HEK293 (cell line): Measurements from ENCODE around the gene SFT2D2.

ENCODE experiments used
- CTCF ChIA-PET: fragments of 350-600 bp; formaldehyde crosslinking; extraction: SDS; loops from one replicate; lab custom pipeline; 2021; ENCODE audit warnings: antibody characterized with exemption; lab: Yijun Ruan, JAX
- POLR2A ChIA-PET: fragments of 300-600 bp; formaldehyde crosslinking; extraction: SDS; loops from one replicate; lab custom pipeline; 2020; ENCODE audit warnings: antibody characterized with exemption, inconsistent platforms; lab: Yijun Ruan, JAX
- H3K27ac ChIP-seq: fragments of 200-500 bp; sonication (Bioruptor generic); 2 replicates; pipeline ENCODE4 v1.5.1; 2014; ENCODE audit warnings: low read depth, low read length, control low read depth, inconsistent platforms; ENCODE audit errors: extremely low read depth
- H3K36me3 ChIP-seq, 2 experiments: fragments of 200-500 bp in 1 of 2; sonication (Bioruptor generic) in 1 of 2; 1 replicate in 1 of 2; 2 replicates in 1 of 2; pipeline ENCODE4 v1.5.1; 2014 to 2017; ENCODE audit warnings: inconsistent platforms in 2 of 2, low read length in 2 of 2; ENCODE audit not compliant: control insufficient read depth in 2 of 2, insufficient read depth in 1 of 2
- H3K4me1 ChIP-seq: fragments of 200-500 bp; sonication (Bioruptor generic); 2 replicates; pipeline ENCODE4 v1.5.1; 2014; ENCODE audit warnings: mild to moderate bottlenecking, low read length, inconsistent platforms; ENCODE audit not compliant: control insufficient read depth, insufficient read depth
- H3K4me3 ChIP-seq: 2 replicates; pipeline ENCODE4 v1.5.1; 2011; ENCODE audit warnings: low read depth, mild to moderate bottlenecking, control low read depth, low read length, moderate library complexity
- H3K9me3 ChIP-seq: fragments of 200-500 bp; sonication (Bioruptor generic); 2 replicates; pipeline ENCODE4 v1.5.1; 2014; ENCODE audit warnings: low read depth, low read length, inconsistent platforms; ENCODE audit not compliant: control insufficient read depth, insufficient read depth
- FEZF1 ChIP-seq: fragments of 450-650 bp; formaldehyde crosslinking; IDR thresholded peaks from 2 replicates; pipeline ENCODE4 v1.5.1; 2016; ENCODE audit warnings: missing biosample characterization, missing genetic modification characterization
- MZF1 ChIP-seq: fragments of 450-650 bp; formaldehyde crosslinking; IDR thresholded peaks from 2 replicates; pipeline ENCODE4 v1.5.1; 2017; ENCODE audit warnings: missing biosample characterization, missing genetic modification characterization, borderline replicate concordance
- OSR2 ChIP-seq: fragments of 450-650 bp; formaldehyde crosslinking; IDR thresholded peaks from 2 replicates; pipeline ENCODE4 v1.5.1; 2016; ENCODE audit warnings: missing biosample characterization, missing genetic modification characterization
- ZNF133 ChIP-seq: fragments of 450-650 bp; formaldehyde crosslinking; IDR thresholded peaks from 2 replicates; pipeline ENCODE4 v1.5.1; 2016; ENCODE audit warnings: missing biosample characterization, missing genetic modification characterization
- ZXDB ChIP-seq: fragments of 450-650 bp; formaldehyde crosslinking; IDR thresholded peaks from 2 replicates; pipeline ENCODE4 v1.5.1; 2016; ENCODE audit warnings: missing biosample characterization, missing genetic modification characterization
- TF ChIP-seq, protein P1 (sequence below): fragments of 450-650 bp; formaldehyde crosslinking; IDR thresholded peaks from 2 replicates; pipeline ENCODE4 v1.5.1; 2016; ENCODE audit warnings: missing biosample characterization, missing genetic modification characterization
- TF ChIP-seq, protein P2 (sequence below): fragments of 450-650 bp; IDR thresholded peaks from 2 replicates; pipeline ENCODE4 v1.5.1; 2018; ENCODE audit warnings: missing biosample characterization, missing genetic modification characterization
- TF ChIP-seq, protein P3 (sequence below): fragments of 450-650 bp; formaldehyde crosslinking; conservative IDR thresholded peaks from 2 replicates; pipeline ENCODE4 v1.5.1; 2016; ENCODE audit warnings: low read depth, missing biosample characterization, missing genetic modification characterization
- TF ChIP-seq, protein P4 (sequence below): fragments of 450-650 bp; formaldehyde crosslinking; IDR thresholded peaks from 2 replicates; pipeline ENCODE4 v1.5.1; 2017; ENCODE audit warnings: missing biosample characterization, missing genetic modification characterization

SFT2D2 gene

DNA sequence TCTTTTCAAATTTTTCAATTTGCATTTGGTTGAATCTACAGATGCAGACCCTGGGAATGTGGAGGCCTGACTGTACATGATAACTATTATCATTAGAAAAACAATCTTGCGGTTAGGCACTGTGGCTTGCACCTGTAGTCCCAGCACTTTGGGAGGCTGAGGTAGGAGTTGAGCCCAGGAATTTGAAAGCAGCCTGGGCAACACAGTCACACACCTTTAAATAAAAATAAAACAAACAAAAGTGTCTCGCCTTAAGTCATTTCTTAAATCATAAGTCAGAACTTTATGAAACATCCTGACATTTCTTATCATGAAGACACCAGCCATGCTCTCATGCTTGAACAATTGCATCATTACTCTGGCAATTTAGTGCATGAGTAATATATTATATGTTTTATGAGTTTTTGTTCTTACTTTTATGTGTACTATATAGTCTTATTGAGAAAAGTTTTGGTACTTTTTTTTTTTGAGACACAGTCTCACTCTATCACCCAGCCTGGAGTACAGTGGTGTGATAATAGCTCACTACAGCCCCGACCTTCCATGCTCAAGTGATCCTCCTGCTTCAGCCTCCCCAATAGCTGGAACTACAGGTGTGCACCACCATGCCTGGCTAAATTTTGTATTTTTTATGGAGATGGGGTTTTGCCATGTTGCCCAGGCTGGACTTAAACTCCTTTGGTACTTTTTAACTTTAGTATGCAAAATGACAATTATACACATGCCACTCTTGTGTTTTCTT, 62.7 kb downstream of the SFT2D2 start (continued):
- TF ChIP-seq, protein P1, sequence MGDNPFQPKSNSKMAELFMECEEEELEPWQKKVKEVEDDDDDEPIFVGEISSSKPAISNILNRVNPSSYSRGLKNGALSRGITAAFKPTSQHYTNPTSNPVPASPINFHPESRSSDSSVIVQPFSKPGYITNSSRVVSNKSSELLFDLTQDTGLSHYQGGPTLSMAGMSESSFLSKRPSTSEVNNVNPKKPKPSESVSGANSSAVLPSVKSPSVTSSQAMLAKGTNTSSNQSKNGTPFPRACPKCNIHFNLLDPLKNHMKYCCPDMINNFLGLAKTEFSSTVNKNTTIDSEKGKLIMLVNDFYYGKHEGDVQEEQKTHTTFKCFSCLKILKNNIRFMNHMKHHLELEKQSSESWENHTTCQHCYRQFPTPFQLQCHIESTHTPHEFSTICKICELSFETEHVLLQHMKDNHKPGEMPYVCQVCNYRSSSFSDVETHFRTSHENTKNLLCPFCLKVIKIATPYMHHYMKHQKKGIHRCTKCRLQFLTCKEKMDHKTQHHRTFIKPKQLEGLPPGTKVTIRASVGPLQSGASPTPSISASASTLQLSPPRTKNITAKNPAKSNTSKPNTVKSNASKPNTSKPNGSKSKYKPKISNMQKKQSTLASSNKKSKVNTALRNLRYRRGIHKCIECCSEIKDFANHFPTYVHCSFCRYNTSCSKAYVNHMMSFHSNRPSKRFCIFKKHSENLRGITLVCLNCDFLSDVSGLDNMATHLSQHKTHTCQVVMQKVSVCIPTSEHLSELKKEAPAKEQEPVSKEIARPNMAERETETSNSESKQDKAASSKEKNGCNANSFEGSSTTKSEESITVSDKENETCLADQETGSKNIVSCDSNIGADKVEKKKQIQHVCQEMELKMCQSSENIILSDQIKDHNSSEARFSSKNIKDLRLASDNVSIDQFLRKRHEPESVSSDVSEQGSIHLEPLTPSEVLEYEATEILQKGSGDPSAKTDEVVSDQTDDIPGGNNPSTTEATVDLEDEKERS (tag by site-specific recombination) = no peak
- TF ChIP-seq FEZF1 (tag by site-specific recombination) = 0 out of 2 replicates have a peak, but pooled peaks have one; percentile 4
- TF ChIP-seq ZXDB (tag by site-specific recombination) = 0 out of 2 replicates have a peak, but pooled peaks have one; percentile 44

DNA sequence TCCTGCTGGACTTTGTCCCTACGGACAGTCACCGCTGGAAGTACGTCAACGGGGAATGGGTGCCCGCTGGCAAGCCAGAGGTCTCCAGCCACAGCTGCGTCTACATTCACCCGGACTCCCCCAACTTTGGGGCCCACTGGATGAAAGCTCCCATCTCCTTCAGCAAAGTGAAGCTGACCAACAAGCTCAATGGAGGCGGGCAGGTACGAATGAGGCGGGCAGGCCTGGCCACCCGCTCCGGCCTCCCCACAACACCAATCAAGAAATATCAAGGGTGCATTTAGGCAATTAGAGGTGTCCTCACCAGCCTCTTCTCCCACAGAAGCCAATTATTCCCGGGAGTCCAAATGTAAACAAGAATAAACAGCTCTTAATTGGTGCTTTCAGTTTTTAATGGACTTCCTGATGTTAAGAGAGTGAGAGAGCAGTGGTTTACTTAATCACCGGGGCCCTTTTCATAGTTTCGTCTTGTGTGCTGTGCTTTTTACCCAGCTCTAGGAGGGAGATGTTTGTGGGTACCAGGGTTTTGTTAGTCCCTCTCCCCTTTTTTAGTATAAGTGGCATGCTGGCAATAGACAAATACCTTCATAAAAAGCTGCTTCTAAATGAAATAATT, 65.5 kb downstream of the SFT2D2 start:
- CTCF ChIA-PET = interaction anchor here (0.6 to 1.3 kb wide), 3 partner anchors 28 to 150 kb away, joined by 3 to 6 read pairs (median 5); no protein-coding TSS in a partner anchor
- TF ChIP-seq MZF1 (tag by site-specific recombination) (no peak), ZNF133 (peak; percentile 54), OSR2 (peak; percentile 56; the same call in 1 of the 2 replicates)
- TF ChIP-seq, protein P2, sequence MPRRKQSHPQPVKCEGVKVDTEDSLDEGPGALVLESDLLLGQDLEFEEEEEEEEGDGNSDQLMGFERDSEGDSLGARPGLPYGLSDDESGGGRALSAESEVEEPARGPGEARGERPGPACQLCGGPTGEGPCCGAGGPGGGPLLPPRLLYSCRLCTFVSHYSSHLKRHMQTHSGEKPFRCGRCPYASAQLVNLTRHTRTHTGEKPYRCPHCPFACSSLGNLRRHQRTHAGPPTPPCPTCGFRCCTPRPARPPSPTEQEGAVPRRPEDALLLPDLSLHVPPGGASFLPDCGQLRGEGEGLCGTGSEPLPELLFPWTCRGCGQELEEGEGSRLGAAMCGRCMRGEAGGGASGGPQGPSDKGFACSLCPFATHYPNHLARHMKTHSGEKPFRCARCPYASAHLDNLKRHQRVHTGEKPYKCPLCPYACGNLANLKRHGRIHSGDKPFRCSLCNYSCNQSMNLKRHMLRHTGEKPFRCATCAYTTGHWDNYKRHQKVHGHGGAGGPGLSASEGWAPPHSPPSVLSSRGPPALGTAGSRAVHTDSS (tag by site-specific recombination) = no peak
- TF ChIP-seq, protein P3, sequence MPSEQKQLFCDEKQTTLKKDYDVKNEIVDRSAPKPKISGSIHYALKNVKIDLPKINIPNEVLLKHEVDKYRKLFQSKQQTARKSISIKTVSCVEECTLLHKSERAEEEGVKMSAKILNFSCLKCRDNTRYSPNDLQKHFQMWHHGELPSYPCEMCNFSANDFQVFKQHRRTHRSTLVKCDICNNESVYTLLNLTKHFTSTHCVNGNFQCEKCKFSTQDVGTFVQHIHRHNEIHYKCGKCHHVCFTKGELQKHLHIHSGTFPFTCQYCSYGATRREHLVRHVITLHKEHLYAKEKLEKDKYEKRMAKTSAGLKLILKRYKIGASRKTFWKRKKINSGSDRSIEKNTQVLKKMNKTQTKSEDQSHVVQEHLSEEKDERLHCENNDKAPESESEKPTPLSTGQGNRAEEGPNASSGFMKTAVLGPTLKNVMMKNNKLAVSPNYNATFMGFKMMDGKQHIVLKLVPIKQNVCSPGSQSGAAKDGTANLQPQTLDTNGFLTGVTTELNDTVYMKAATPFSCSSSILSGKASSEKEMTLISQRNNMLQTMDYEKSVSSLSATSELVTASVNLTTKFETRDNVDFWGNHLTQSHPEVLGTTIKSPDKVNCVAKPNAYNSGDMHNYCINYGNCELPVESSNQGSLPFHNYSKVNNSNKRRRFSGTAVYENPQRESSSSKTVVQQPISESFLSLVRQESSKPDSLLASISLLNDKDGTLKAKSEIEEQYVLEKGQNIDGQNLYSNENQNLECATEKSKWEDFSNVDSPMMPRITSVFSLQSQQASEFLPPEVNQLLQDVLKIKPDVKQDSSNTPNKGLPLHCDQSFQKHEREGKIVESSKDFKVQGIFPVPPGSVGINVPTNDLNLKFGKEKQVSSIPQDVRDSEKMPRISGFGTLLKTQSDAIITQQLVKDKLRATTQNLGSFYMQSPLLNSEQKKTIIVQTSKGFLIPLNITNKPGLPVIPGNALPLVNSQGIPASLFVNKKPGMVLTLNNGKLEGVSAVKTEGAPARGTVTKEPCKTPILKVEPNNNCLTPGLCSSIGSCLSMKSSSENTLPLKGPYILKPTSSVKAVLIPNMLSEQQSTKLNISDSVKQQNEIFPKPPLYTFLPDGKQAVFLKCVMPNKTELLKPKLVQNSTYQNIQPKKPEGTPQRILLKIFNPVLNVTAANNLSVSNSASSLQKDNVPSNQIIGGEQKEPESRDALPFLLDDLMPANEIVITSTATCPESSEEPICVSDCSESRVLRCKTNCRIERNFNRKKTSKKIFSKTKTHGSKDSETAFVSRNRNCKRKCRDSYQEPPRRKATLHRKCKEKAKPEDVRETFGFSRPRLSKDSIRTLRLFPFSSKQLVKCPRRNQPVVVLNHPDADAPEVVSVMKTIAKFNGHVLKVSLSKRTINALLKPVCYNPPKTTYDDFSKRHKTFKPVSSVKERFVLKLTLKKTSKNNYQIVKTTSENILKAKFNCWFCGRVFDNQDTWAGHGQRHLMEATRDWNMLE (tag by site-specific recombination) = no peak
- TF ChIP-seq, protein P4, sequence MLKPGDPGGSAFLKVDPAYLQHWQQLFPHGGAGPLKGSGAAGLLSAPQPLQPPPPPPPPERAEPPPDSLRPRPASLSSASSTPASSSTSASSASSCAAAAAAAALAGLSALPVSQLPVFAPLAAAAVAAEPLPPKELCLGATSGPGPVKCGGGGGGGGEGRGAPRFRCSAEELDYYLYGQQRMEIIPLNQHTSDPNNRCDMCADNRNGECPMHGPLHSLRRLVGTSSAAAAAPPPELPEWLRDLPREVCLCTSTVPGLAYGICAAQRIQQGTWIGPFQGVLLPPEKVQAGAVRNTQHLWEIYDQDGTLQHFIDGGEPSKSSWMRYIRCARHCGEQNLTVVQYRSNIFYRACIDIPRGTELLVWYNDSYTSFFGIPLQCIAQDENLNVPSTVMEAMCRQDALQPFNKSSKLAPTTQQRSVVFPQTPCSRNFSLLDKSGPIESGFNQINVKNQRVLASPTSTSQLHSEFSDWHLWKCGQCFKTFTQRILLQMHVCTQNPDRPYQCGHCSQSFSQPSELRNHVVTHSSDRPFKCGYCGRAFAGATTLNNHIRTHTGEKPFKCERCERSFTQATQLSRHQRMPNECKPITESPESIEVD (tag by site-specific recombination) = 0 out of 2 replicates have a peak, but pooled peaks have one; percentile 16

More for the DNA sequence above, 65.5 kb downstream of the SFT2D2 start:
- POLR2A ChIA-PET = no interaction called here
- Histone ChIP-seq H3K36me3 (no peaks in the 10 kb centered on the region), H3K4me1 (0 out of 2 replicates have a peak, but pooled peaks cover 3% of the 10 kb centered on the region), H3K4me3 (no peak overlapping the region), H3K9me3 (no peaks in the 10 kb centered on the region), H3K27ac (no peak overlapping the region)
